ENCODE data around the gene MTFR1L. TPM values are rescaled to one million over a fixed set of nuclear protein-coding genes. Genes with fewer than 3 reads are reported as not detected.

Gene MTFR1L
- total RNA-seq, 5 donors from 2014 or later (not counting 1 experiment from before 2014, with no cell fraction given): 39.6 to 48.1 (median 41.6) TPM

- ATAC-seq (replicated peaks in 1 of 4) (no peak), DNase-seq (no peak)
- H3K9me3 Mint-ChIP-seq: no peaks in the 10 kb centered on the region
- peaks cover 49 to 61% (median 53%) of the 10 kb centered on the region in 3 donors for H3K4me1 Mint-ChIP-seq
- Histone ChIP-seq H3K36me3 (ENCODE audit: control insufficient read depth in 2 of 2, extremely low read depth in 1 of 2, insufficient read depth in 1 of 2, low read length in 1 of 2) (peaks cover 0 to under 1% of the 10 kb centered on the region in 2 donors), H3K9me3 (no peaks in the 10 kb centered on the region), H3K4me1 (ENCODE audit: control insufficient read depth in 1 of 2, extremely low read depth in 1 of 2, insufficient read depth in 2 of 2, low read length in 2 of 2) (peaks cover 15 to 53% of the 10 kb centered on the region in 2 experiments), H3K27me3 (replicated peaks in 1 of 2; ENCODE audit: control insufficient read depth in 2 of 2, extremely low read depth in 1 of 2, insufficient read depth in 2 of 2, low read length in 1 of 2) (no peaks in the 10 kb centered on the region), H3K27ac (ENCODE audit: low read length) (no peak overlapping the region), H3K4me3 (ENCODE audit: control insufficient read depth in 1 of 2, extremely low read depth in 1 of 2, low read length in 1 of 2) (no peak overlapping the region)
- ChIA-PET POLR2A (no interaction called here), CTCF (no interaction called here)
- H3K27ac Mint-ChIP-seq: peak overlapping the region; percentile 43 to 96
- H3K4me3 Mint-ChIP-seq: no peak overlapping the region
- H3K36me3 Mint-ChIP-seq: peaks cover 6% of the 10 kb centered on the region
- 76% methylated on average over 2 of the region's 2 CpGs for WGBS (ENCODE audit: insufficient coverage)
- H3K27me3 Mint-ChIP-seq: no peaks in the 10 kb centered on the region
Measured at GRCh38 chr1:25795211-25795610, 24.5 kb upstream of the MTFR1L start.

GRCh38 chr1:25795946-25796810 lies 23.6 kb upstream of the MTFR1L start:
- DNase-seq (peak in 32 of 35 experiments; percentile 25 to 77 (median 56)), ATAC-seq (replicated peaks in 1 of 4) (peak; percentile 61 to 84 (median 68))
- Histone ChIP-seq H3K4me3 (ENCODE audit: control insufficient read depth in 1 of 2, extremely low read depth in 1 of 2, low read length in 1 of 2) (no peak overlapping the region), H3K27ac (ENCODE audit: low read length) (peak overlapping the region; percentile 42), H3K36me3 (ENCODE audit: control insufficient read depth in 2 of 2, extremely low read depth in 1 of 2, insufficient read depth in 1 of 2, low read length in 1 of 2) (no peaks in the 10 kb centered on the region), H3K4me1 (ENCODE audit: control insufficient read depth in 1 of 2, extremely low read depth in 1 of 2, insufficient read depth in 2 of 2, low read length in 2 of 2) (peaks cover 20 to 62% of the 10 kb centered on the region in 2 experiments), H3K9me3 (no peaks in the 10 kb centered on the region), H3K27me3 (replicated peaks in 1 of 2; ENCODE audit: control insufficient read depth in 2 of 2, extremely low read depth in 1 of 2, insufficient read depth in 2 of 2, low read length in 1 of 2) (no peaks in the 10 kb centered on the region)
- Mint-ChIP-seq H3K27ac (peak overlapping the region; percentile 93 to 96), H3K9me3 (no peaks in the 10 kb centered on the region), H3K4me1 (peaks cover 58 to 69% (median 60%) of the 10 kb centered on the region in 3 donors), H3K4me3 (peak overlapping the region; percentile 53 to 75 (median 67)), H3K36me3 (peaks cover 3% of the 10 kb centered on the region), H3K27me3 (no peaks in the 10 kb centered on the region)
- ChIA-PET CTCF (interaction anchor here (0.9 to 1.8 kb wide), 4 partner anchors 21 to 177 kb away, joined by 3 to 5 read pairs (median 4); no protein-coding TSS in a partner anchor), POLR2A (interaction anchor here in 1 of 2 donors (0.5 kb wide), 1 partner anchor 11 kb away, joined by 5 read pairs; no protein-coding TSS in a partner anchor)
- 42% methylated on average over 22 of the region's 22 CpGs for WGBS (ENCODE audit: insufficient coverage)

GRCh38 chr1:25796811-25797458 lies 22.8 kb upstream of the MTFR1L start:
- H3K27me3 Mint-ChIP-seq: no peaks in the 10 kb centered on the region
- H3K27ac Mint-ChIP-seq: peak overlapping the region; percentile 93 to 96
- peaks cover 61 to 73% (median 63%) of the 10 kb centered on the region in 3 donors for H3K4me1 Mint-ChIP-seq
- no peaks in the 10 kb centered on the region for H3K27me3 ChIP-seq (replicated peaks in 1 of 2; ENCODE audit: control insufficient read depth in 2 of 2, extremely low read depth in 1 of 2, insufficient read depth in 2 of 2, low read length in 1 of 2)
- peak overlapping the region; percentile 42 for H3K27ac ChIP-seq (ENCODE audit: low read length)
- no peaks in the 10 kb centered on the region for H3K9me3 Mint-ChIP-seq
- H3K9me3 ChIP-seq: no peaks in the 10 kb centered on the region
- H3K4me3 Mint-ChIP-seq: peak overlapping the region; percentile 53 to 75 (median 67)
- ChIA-PET CTCF (interaction anchor here (0.6 to 1.8 kb wide), 4 partner anchors 27 to 178 kb away, joined by 3 to 4 read pairs (median 3); no protein-coding TSS in a partner anchor), POLR2A (no interaction called here)
- 0% methylated on average over 14 of the region's 19 CpGs for WGBS (ENCODE audit: insufficient coverage)
- DNase-seq (peak; percentile 57 to 89 (median 79)), ATAC-seq (replicated peaks in 1 of 4) (peak; percentile 59 to 64 (median 62))
- peaks cover under 1% of the 10 kb centered on the region for H3K36me3 Mint-ChIP-seq
- peaks cover 20 to 68% of the 10 kb centered on the region in 2 experiments for H3K4me1 ChIP-seq (ENCODE audit: control insufficient read depth in 1 of 2, extremely low read depth in 1 of 2, insufficient read depth in 2 of 2, low read length in 2 of 2)
- no peaks in the 10 kb centered on the region for H3K36me3 ChIP-seq (ENCODE audit: control insufficient read depth in 2 of 2, extremely low read depth in 1 of 2, insufficient read depth in 1 of 2, low read length in 1 of 2)
- no peak overlapping the region for H3K4me3 ChIP-seq (ENCODE audit: control insufficient read depth in 1 of 2, extremely low read depth in 1 of 2, low read length in 1 of 2)

GRCh38 chr1:25797939-25798338 lies 21.8 kb upstream of the MTFR1L start:
- Histone ChIP-seq H3K4me3 (ENCODE audit: control insufficient read depth in 1 of 2, extremely low read depth in 1 of 2, low read length in 1 of 2) (no peak overlapping the region), H3K4me1 (ENCODE audit: control insufficient read depth in 1 of 2, extremely low read depth in 1 of 2, insufficient read depth in 2 of 2, low read length in 2 of 2) (peaks cover 20 to 78% of the 10 kb centered on the region in 2 experiments), H3K27me3 (replicated peaks in 1 of 2; ENCODE audit: control insufficient read depth in 2 of 2, extremely low read depth in 1 of 2, insufficient read depth in 2 of 2, low read length in 1 of 2) (no peaks in the 10 kb centered on the region), H3K36me3 (ENCODE audit: control insufficient read depth in 2 of 2, extremely low read depth in 1 of 2, insufficient read depth in 1 of 2, low read length in 1 of 2) (no peaks in the 10 kb centered on the region), H3K27ac (ENCODE audit: low read length) (no peak overlapping the region), H3K9me3 (no peaks in the 10 kb centered on the region)
- ATAC-seq (replicated peaks in 1 of 4) (no peak), DNase-seq (peak in 2 of 35 experiments; percentile 23 to 49)
- CTCF ChIA-PET: interaction anchor here in 1 of 2 donors (0.7 kb wide), 1 partner anchor 179 kb away, joined by 3 read pairs; no protein-coding TSS in a partner anchor
- WGBS (ENCODE audit: insufficient coverage): 89% methylated on average over 7 of the region's 8 CpGs
- Mint-ChIP-seq H3K9me3 (no peaks in the 10 kb centered on the region), H3K4me1 (peaks cover 71 to 81% (median 73%) of the 10 kb centered on the region in 3 donors), H3K4me3 (peak overlapping the region in 2 of 3 donors; percentile 71 to 75), H3K27ac (peak overlapping the region; percentile 93 to 96), H3K27me3 (no peaks in the 10 kb centered on the region), H3K36me3 (no peaks in the 10 kb centered on the region)
- POLR2A ChIA-PET: interaction anchor here in 1 of 2 donors (0.6 kb wide), 1 partner anchor 911 kb away, joined by 7 read pairs; no protein-coding TSS in a partner anchor

GRCh38 chr1:25798666-25799351 lies 20.9 kb upstream of the MTFR1L start:
- ChIA-PET CTCF (no interaction called here), POLR2A (no interaction called here)
- Mint-ChIP-seq H3K27ac (peak overlapping the region; percentile 93 to 96), H3K9me3 (no peaks in the 10 kb centered on the region), H3K27me3 (no peaks in the 10 kb centered on the region), H3K36me3 (no peaks in the 10 kb centered on the region), H3K4me1 (peaks cover 72 to 81% (median 73%) of the 10 kb centered on the region in 3 donors), H3K4me3 (peak overlapping the region; percentile 71 to 75 (median 71))
- Histone ChIP-seq H3K9me3 (no peaks in the 10 kb centered on the region), H3K4me1 (ENCODE audit: control insufficient read depth in 1 of 2, extremely low read depth in 1 of 2, insufficient read depth in 2 of 2, low read length in 2 of 2) (peaks cover 20 to 77% of the 10 kb centered on the region in 2 experiments), H3K27ac (ENCODE audit: low read length) (no peak overlapping the region), H3K27me3 (replicated peaks in 1 of 2; ENCODE audit: control insufficient read depth in 2 of 2, extremely low read depth in 1 of 2, insufficient read depth in 2 of 2, low read length in 1 of 2) (no peaks in the 10 kb centered on the region), H3K4me3 (ENCODE audit: control insufficient read depth in 1 of 2, extremely low read depth in 1 of 2, low read length in 1 of 2) (no peak overlapping the region), H3K36me3 (ENCODE audit: control insufficient read depth in 2 of 2, extremely low read depth in 1 of 2, insufficient read depth in 1 of 2, low read length in 1 of 2) (no peaks in the 10 kb centered on the region)
- DNase-seq (peak in 1 of 35 experiments; percentile 22), ATAC-seq (replicated peaks in 1 of 4) (no peak)
- 98% methylated on average over 5 of the region's 8 CpGs for WGBS (ENCODE audit: insufficient coverage)

Data from T-cell (primary cell).